HepG2 (cell line): ENCODE measurements around the gene BCO2. TPM values are rescaled to one million over a fixed set of nuclear protein-coding genes. Genes with fewer than 3 reads are reported as not detected.

ENCODE experiments used
- ATAC-seq: fragments of 200-7000 bp; cut with Tn5 transposase; 3 replicates; pipeline ENCODE4 v1.9.1; 2020; ENCODE audit warnings: mild to moderate bottlenecking, moderate library complexity
- BruUV-seq: library from RNA; stranded (reverse); fragments of 400-500 nt; replicated peaks from 2 replicates; lab custom pipeline; 2021; lab: Mats Ljungman, UMichigan
- CTCF ChIA-PET: fragments of 300-600 bp; formaldehyde crosslinking; extraction: SDS; loops from one replicate; lab custom pipeline; 2021; ENCODE audit warnings: low total read pairs, inconsistent platforms, low intra/inter-chr PET ratio; lab: Yijun Ruan, JAX
- POLR2A ChIA-PET: fragments of 350-600 bp; sonication (Branson Sonifier 250); formaldehyde crosslinking; loops from one replicate; lab custom pipeline; 2020; ENCODE audit warnings: antibody characterized with exemption, inconsistent platforms; lab: Yijun Ruan, JAX
- DNase-seq: peaks from one replicate; pipeline ENCODE4 v3.0.0-alpha.2; 2015; ENCODE audit warnings: low spot score
- FAIRE-seq: peaks from 3 replicates; lab custom pipeline; 2011; peaks lifted over from hg19 to GRCh38; lab: Jason Lieb, UNC
- H2AFZ ChIP-seq: one replicate; pipeline ENCODE4 v1.6.1; 2011; ENCODE audit warnings: low read length, inconsistent platforms
- H3K27ac ChIP-seq: fragments of 300-600 bp; 3 replicates; pipeline ENCODE4 v1.8.0; 2011; ENCODE audit warnings: mixed run types, mild to moderate bottlenecking, mixed read lengths, low read length, inconsistent platforms; ENCODE audit not compliant: insufficient read depth; ENCODE audit errors: extremely low read length
- H3K27me3 ChIP-seq, 2 experiments: fragments of 200-600 bp in 1 of 2; 2 replicates in 1 of 2; 3 replicates in 1 of 2; pipeline versions ENCODE4 v1.6.0 to v1.8.0; 2011; ENCODE audit warnings: low read length in 2 of 2, mild to moderate bottlenecking in 2 of 2, moderate library complexity in 2 of 2, inconsistent platforms in 1 of 2; ENCODE audit not compliant: insufficient read depth in 2 of 2, control insufficient read depth in 1 of 2
- H3K36me3 ChIP-seq, 2 experiments: fragments of 200-600 bp in 1 of 2; replicated peaks in 1 of 2; 2 replicates in 1 of 2; 3 replicates in 1 of 2; pipeline versions ENCODE4 v1.5.1 to v1.8.0; 2011; ENCODE audit warnings: low read length in 2 of 2, inconsistent platforms in 1 of 2; ENCODE audit not compliant: insufficient read depth in 2 of 2, control insufficient read depth in 1 of 2
- H3K4me1 ChIP-seq: 2 replicates; pipeline ENCODE4 v1.5.1; 2012; ENCODE audit warnings: low read length, inconsistent platforms; ENCODE audit not compliant: insufficient read depth
- H3K4me2 ChIP-seq: 2 replicates; pipeline ENCODE4 v1.6.0; 2011; ENCODE audit warnings: low read depth, low read length, inconsistent platforms
- H3K4me3 ChIP-seq, 3 experiments: fragments of 200-600 bp in 1 of 3; sonication (generic), shearing (Covaris generic) in 1 of 3; replicated peaks in 1 of 3; 2 replicates each; pipeline ENCODE4 v1.5.1; 2011 to 2016; ENCODE audit warnings: low read length in 3 of 3, inconsistent platforms in 2 of 3, low read depth in 2 of 3, mild to moderate bottlenecking in 2 of 3, control low read depth in 1 of 3, mixed read lengths in 1 of 3; ENCODE audit not compliant: insufficient read depth in 1 of 3
- H3K79me2 ChIP-seq: one replicate; pipeline ENCODE4 v1.6.1; 2011; ENCODE audit warnings: low read length, inconsistent platforms; ENCODE audit not compliant: insufficient read depth
- H3K9ac ChIP-seq: 2 replicates; pipeline ENCODE4 v1.6.0; 2011; ENCODE audit warnings: mild to moderate bottlenecking, low read depth, low read length, inconsistent platforms; ENCODE audit not compliant: insufficient read depth
- H3K9me3 ChIP-seq: 2 replicates; pipeline ENCODE4 v1.5.1; 2012; ENCODE audit warnings: mild to moderate bottlenecking, low read length
- H4K20me1 ChIP-seq: 2 replicates; pipeline ENCODE4 v1.6.0; 2011; ENCODE audit warnings: inconsistent platforms, mild to moderate bottlenecking, low read length, moderate library complexity; ENCODE audit not compliant: insufficient read depth
- ARHGAP35 ChIP-seq: sonication (generic); formaldehyde crosslinking; IDR thresholded peaks from 2 replicates; pipeline ENCODE4 v1.9.0; 2022; ENCODE audit warnings: mild to moderate bottlenecking, inconsistent platforms, moderate library complexity, missing genetic modification reagents, borderline replicate concordance
- ARID5B ChIP-seq: IDR thresholded peaks from 2 replicates; pipeline ENCODE4 v1.4.0; 2020; ENCODE audit warnings: mild to moderate bottlenecking, missing genetic modification reagents
- BORCS8-MEF2B ChIP-seq: sonication (generic); formaldehyde crosslinking; IDR thresholded peaks from 2 replicates; pipeline ENCODE4 v1.8.0; 2022; ENCODE audit warnings: mild to moderate bottlenecking, missing genetic modification reagents
- CENPX ChIP-seq: sonication (generic); formaldehyde crosslinking; IDR thresholded peaks from 2 replicates; pipeline ENCODE4 v1.9.0; 2021; ENCODE audit warnings: mild to moderate bottlenecking, missing genetic modification reagents, moderate library complexity
- GTF3A ChIP-seq: sonication (generic); formaldehyde crosslinking; conservative IDR thresholded peaks from 2 replicates; pipeline ENCODE4 v1.4.0; 2020; ENCODE audit warnings: mild to moderate bottlenecking, missing genetic modification reagents
- KDM5B ChIP-seq: sonication (generic); formaldehyde crosslinking; IDR thresholded peaks from 2 replicates; pipeline ENCODE4 v1.4.0; 2020; ENCODE audit warnings: missing genetic modification reagents, mild to moderate bottlenecking, borderline replicate concordance
- NCOR1 ChIP-seq: fragments of 200-600 bp; sonication (generic); IDR thresholded peaks from 2 replicates; pipeline ENCODE4 v1.7.0; 2017; ENCODE audit warnings: antibody characterized with exemption, low read length, borderline replicate concordance
- NFKB2 ChIP-seq: sonication (generic); formaldehyde crosslinking; IDR thresholded peaks from 2 replicates; pipeline ENCODE4 v1.4.0; 2020; ENCODE audit warnings: missing genetic modification reagents, borderline replicate concordance
- POLR2G ChIP-seq: fragments of 200-400 bp; formaldehyde crosslinking; IDR thresholded peaks from 2 replicates; pipeline ENCODE4 v1.6.1; 2018; ENCODE audit warnings: mild to moderate bottlenecking, low read depth, low read length, moderate library complexity
- RXRB ChIP-seq: IDR thresholded peaks from 2 replicates; pipeline ENCODE4 v1.6.1; 2016; ENCODE audit warnings: borderline replicate concordance, missing genetic modification reagents, missing compliant biosample characterization
- SP5 ChIP-seq: IDR thresholded peaks from 2 replicates; pipeline ENCODE4 v1.6.1; 2016; ENCODE audit warnings: low read depth, borderline replicate concordance
- ZNF124 ChIP-seq: sonication (generic); formaldehyde crosslinking; IDR thresholded peaks from 2 replicates; pipeline ENCODE4 v1.4.0; 2020; ENCODE audit warnings: missing genetic modification reagents
- ZNF20 ChIP-seq: sonication (generic); formaldehyde crosslinking; IDR thresholded peaks from 2 replicates; pipeline ENCODE4 v1.4.0; 2020; ENCODE audit warnings: mild to moderate bottlenecking, moderate library complexity, missing genetic modification reagents
- ZNF607 ChIP-seq: sonication (generic); formaldehyde crosslinking; IDR thresholded peaks from 2 replicates; pipeline ENCODE4 v1.5.1; 2020; ENCODE audit warnings: missing genetic modification reagents, mild to moderate bottlenecking, borderline replicate concordance
- ZNF619 ChIP-seq: sonication (generic); formaldehyde crosslinking; IDR thresholded peaks from 2 replicates; pipeline ENCODE4 v1.4.0; 2020; ENCODE audit warnings: mild to moderate bottlenecking, missing genetic modification reagents
- WGBS: methylation state at CpG from one replicate; pipeline ENCODE4 v1.1.6; 2017; ENCODE audit warnings: low lambda C conversion rate; 5-methylcytosine and 5-hydroxymethylcytosine counted together
- in situ Hi-C: cut with HindIII; loops from 2 replicates; pipeline ENCODE4 v1.10.0; 2017; ENCODE audit warnings: low pct_unique_long_range_greater_than_20kb; ENCODE audit not compliant: extremely low pct_ligation_motif_present
- intact Hi-C: fragments of 100-400 bp; cut with micrococcal nuclease; formaldehyde crosslinking; loops from one replicate; pipeline ENCODE4 v1.10.0; 2022; ENCODE audit not compliant: unreplicated experiment
- polyA plus RNA-seq, 8 experiments: library from polyadenylated mRNA; depleted of rRNA in 3 of 8; stranded (reverse) in 7 of 8; unstranded in 1 of 8; fragments of >200 nt; fragmentation: Illumina TruSeq in 4 of 8; extraction: Trizol in 4 of 8; gene quantifications; 2 replicates each; pipeline versions ENCODE4 v1.2.1 to v1.2.3, GENCODE V29; 2011 to 2016; ENCODE audit warnings: low read depth in 4 of 8, missing spikeins in 1 of 8, mixed read lengths in 1 of 8; ENCODE audit not compliant: insufficient read depth in 1 of 8
- total RNA-seq, 5 experiments: library from RNA; depleted of rRNA; stranded (reverse); fragments of >200 nt; fragmentation: Illumina TruSeq; extraction: Trizol; gene quantifications; 2 replicates each; pipeline ENCODE4 v1.2.3, GENCODE V29; 2016; ENCODE audit warnings: low read depth in 1 of 5
- TF ChIP-seq, protein P1 (sequence below): sonication (generic); formaldehyde crosslinking; IDR thresholded peaks from 2 replicates; pipeline ENCODE4 v1.8.1; 2023; ENCODE audit warnings: mild to moderate bottlenecking, missing genetic modification reagents, borderline replicate concordance
- TF ChIP-seq, protein P2 (sequence below): sonication (generic); formaldehyde crosslinking; IDR thresholded peaks from 2 replicates; pipeline ENCODE4; 2020; ENCODE audit warnings: missing genetic modification reagents, mild to moderate bottlenecking, borderline replicate concordance

Gene BCO2
- total and polyA plus RNA-seq, 2 of the 13 experiments (the other 11 are each of a cell fraction or from before 2014, with no cell fraction given), result 0.38 to 0.58 TPM

GRCh38 chr11:112167145-112167544 is 8.2 kb upstream of the BCO2 start, which contains the start of gene TEX12:
TSS of gene TEX12 (plus strand) at chr11:112167372. CDS start at chr11:112169269, 1,897 bp downstream.
- Histone ChIP-seq H3K27ac (no peak within 1 kb of the TSS), H3K36me3 (no peaks in the 10 kb centered on the region), H3K9ac (no peak within 1 kb of the TSS), H4K20me1 (no peaks in the 10 kb centered on the region), H3K4me1 (peaks cover 41% of the 10 kb centered on the region), H2AFZ (peak within 1 kb of the TSS; percentile 46), H3K4me3 (no peak within 1 kb of the TSS; a peak in 1 of 6 replicates), H3K27me3 (no peaks in the 10 kb centered on the region), H3K79me2 (no peaks in the 10 kb centered on the region), H3K9me3 (no peaks in the 10 kb centered on the region), H3K4me2 (peak within 1 kb of the TSS; percentile 51)
- no peak for FAIRE-seq
- TF ChIP-seq POLR2G, result no peak
- no peak for TF ChIP-seq BORCS8-MEF2B (CRISPR knock-in tag)
- no peak for TF ChIP-seq KDM5B (CRISPR knock-in tag)
- TF ChIP-seq ZNF20 (CRISPR knock-in tag), result no peak
- no peak for TF ChIP-seq CENPX
- TF ChIP-seq, protein P1, sequence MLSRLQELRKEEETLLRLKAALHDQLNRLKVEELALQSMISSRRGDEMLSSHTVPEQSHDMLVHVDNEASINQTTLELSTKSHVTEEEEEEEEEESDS (CRISPR knock-in tag), result no peak
- no peak for TF ChIP-seq NCOR1
- TF ChIP-seq ZNF124 (CRISPR knock-in tag), result no peak
- TF ChIP-seq NFKB2 (CRISPR knock-in tag), result no peak
- no peak for TF ChIP-seq ARID5B (CRISPR knock-in tag)
- TF ChIP-seq ZNF619, result no peak
- TF ChIP-seq GTF3A (CRISPR knock-in tag), result no peak
- no peak for TF ChIP-seq RXRB
- no peak for TF ChIP-seq ZNF607 (CRISPR knock-in tag)
- no peak for TF ChIP-seq ARHGAP35 (CRISPR knock-in tag)
- TF ChIP-seq SP5 (CRISPR knock-in tag), result no peak
- TF ChIP-seq, protein P2, sequence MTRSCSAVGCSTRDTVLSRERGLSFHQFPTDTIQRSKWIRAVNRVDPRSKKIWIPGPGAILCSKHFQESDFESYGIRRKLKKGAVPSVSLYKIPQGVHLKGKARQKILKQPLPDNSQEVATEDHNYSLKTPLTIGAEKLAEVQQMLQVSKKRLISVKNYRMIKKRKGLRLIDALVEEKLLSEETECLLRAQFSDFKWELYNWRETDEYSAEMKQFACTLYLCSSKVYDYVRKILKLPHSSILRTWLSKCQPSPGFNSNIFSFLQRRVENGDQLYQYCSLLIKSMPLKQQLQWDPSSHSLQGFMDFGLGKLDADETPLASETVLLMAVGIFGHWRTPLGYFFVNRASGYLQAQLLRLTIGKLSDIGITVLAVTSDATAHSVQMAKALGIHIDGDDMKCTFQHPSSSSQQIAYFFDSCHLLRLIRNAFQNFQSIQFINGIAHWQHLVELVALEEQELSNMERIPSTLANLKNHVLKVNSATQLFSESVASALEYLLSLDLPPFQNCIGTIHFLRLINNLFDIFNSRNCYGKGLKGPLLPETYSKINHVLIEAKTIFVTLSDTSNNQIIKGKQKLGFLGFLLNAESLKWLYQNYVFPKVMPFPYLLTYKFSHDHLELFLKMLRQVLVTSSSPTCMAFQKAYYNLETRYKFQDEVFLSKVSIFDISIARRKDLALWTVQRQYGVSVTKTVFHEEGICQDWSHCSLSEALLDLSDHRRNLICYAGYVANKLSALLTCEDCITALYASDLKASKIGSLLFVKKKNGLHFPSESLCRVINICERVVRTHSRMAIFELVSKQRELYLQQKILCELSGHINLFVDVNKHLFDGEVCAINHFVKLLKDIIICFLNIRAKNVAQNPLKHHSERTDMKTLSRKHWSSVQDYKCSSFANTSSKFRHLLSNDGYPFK (CRISPR knock-in tag), result no peak
- POLR2A ChIA-PET, result no interaction called here
- 93% methylated on average over 22 of the region's 25 CpGs for WGBS
- no peak for ATAC-seq
- CTCF ChIA-PET, result no interaction called here
- in situ Hi-C loops (no loop called here), intact Hi-C loops (no loop called here)
- BruUV-seq, result no TSS peak
- DNase-seq, result no peak
